Activated CD8-positive, alpha-beta memory T cell treated with anti-CD3 and anti-CD28 coated beads for 48 hours (primary cell): ENCODE data around the gene SCFD2.

Experiments
- DNase-seq, 3 experiments: peaks; one replicate each; pipeline ENCODE4 v3.0.0-alpha.2; 2020; ENCODE audit warnings: low read depth in 2 of 3, low spot score in 2 of 3

Gene SCFD2

DNA sequence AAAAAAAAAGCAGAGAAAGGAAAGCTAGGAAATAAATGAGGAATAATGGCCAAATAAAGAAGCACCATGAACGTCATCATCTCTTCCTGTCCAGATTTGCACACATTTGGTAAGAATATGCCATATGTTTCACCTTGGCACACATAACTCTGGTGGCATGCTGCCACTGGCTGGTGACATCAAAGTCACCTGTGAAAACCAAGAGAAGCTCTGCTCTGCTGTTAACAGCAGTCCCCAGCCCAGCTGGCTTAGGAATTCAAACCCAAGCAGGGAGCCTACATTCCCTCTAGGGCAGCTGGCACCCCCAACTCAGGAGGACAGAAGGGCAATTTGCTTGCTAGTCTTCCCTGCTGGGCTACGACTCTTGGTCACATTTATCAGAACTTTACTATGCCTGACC is 426.1 kb downstream of the SCFD2 start:
- no peak for DNase-seq

DNA sequence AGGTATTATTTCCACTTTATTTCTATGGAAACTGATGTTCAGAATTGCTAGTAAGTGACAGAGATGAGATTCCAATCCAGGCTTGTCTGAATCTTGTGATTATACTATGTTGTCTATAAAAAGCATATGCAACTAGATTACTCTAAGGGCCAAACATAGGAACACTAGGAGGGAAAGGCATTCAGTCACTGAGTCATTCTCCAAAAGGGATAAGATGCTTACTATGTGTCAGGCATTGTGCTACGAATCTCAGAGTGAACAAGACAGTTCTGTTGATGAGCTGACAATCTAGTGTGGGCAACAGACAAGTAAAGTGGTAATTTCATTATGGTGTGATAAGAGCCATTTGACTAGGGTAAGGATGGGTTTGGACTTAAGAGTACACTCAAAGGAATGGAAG is 426.5 kb downstream of the SCFD2 start:
- no peak for DNase-seq

DNA sequence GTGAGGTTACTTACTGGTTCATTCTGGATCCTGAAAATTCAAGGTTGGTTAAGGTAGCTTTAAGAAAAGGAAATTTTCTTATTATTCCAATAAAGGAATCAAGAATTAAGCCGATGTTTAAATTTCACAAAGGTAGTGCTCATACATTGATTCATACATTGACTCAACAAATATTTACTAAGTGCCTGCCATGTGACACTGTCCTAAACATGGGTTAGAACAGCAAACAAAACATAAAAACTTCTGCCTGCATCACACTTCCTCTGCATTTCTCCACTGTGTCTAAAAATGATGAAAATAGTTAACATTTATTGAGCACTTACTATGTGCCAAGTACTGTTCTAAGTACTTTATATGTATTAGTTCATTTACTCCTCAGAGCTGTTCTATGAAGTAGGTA is 428.0 kb downstream of the SCFD2 start:
- no peak for DNase-seq

DNA sequence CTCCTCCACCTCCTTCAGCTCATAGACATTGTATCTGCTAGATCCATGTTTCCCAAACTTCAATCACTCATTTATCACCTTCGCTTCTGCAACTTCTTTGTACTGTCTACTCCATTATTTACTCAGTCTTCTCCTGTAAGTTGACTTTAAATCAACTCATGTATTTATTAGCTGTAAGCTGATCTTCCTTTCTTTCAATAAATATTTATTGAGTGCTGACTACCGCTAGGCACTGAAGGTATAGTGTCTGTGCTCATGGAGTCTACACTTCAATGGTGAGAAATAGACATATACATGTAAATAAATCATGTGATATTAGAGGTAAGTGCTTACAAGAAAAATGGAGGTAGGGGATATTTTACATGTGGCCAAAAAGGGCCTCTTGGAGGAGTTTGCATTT is 429.1 kb downstream of the SCFD2 start:
- DNase-seq = no peak

DNA sequence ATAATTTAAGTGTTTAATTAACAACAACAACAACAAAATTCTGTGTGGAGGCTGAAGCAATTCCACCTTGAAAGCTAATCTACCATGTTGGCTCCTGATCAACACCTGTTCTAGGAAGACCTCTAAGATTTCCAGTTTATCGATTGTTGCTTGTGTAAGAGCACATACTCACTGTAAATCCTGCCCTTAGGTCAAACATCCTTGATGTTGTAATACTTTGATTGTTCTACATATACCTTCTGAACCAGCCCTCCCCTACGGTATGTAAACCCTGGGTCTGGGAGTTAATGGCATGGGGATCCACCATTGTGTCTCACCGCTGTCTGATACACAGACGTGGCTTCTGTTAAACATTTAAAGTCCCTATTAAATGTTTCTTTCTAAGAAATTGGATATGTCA is 430.5 kb downstream of the SCFD2 start:
- DNase-seq = no peak

DNA sequence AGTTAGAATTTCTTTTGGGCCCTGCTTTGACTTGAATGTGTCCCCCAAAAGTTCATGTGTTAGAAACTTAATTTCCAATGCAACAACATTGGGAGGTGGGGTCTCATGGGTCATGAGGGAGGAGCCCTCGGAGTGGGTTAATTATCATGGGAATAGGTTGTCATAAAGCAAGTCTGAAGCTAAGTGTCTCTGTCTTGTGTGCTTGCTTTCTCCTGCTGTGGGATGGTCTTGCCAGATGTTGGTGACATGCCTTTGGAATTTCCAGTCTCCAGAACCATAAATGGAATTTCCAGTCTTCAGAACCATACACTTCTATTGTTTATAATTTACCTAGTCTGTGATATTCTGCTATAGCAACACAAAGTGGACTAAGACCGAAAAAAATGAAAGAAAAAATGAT is 432.1 kb downstream of the SCFD2 start:
- DNase-seq = no peak

DNA sequence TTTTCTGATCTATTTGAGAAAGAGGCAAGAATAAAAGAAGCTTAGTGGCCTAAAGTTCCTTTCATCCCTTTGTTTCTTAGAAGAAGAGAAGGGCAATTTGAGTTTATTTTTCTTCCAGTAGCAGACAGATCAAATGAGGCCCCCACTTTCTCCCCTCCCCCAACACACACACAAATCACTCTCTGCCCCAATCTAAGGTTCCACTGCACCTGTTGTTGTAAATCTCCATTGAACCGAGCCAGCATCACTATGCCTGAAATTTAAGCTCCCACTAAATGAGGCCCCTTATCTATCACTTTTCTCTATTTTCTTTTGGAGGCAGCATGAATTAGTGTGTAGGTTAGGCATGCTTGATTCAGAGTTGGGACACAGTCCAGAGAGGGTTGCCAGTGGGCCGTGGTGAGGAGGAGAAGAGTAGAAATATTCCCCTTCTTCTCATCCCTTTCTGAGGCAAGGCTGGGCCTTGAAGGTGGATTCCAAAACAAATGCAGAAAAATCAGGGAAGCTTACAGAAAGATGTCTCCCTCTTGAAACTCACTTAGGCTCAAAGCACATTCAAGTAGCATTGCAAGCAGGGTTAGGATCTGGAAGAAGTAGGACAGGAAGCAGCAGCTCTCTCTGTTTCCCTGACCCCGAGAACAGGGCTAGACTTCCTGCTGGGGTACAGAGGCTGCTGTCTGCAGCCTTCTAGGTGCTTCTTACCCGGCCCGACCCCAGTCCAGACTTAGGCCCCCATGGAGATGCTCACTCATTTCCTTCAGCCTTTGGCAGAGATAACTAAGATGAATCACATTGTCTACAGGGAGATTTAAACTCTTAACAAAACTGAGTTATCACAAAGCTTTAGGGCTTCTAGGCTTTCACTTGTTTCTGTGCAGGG is 433.0 kb downstream of the SCFD2 start:
- no peak for DNase-seq

DNA sequence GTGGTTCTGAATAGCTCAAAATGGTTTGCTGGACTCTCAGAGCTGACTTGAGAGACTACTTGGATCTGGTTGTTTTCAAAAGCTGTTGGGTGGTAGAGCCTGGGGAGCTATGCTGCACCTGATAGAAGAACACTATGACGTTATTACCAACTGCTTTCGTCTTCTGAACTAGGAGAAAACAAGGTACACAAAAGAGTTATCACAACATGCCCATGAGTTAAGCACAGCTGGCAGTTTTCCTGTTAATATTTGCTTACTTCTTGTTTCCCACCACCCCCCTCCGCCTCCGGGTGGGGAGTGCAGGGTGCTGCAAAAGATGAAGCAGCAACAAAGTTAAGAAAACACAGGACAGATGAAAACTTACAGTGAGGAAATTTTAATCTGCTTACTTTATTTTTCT is 434.6 kb downstream of the SCFD2 start:
- DNase-seq = no peak

DNA sequence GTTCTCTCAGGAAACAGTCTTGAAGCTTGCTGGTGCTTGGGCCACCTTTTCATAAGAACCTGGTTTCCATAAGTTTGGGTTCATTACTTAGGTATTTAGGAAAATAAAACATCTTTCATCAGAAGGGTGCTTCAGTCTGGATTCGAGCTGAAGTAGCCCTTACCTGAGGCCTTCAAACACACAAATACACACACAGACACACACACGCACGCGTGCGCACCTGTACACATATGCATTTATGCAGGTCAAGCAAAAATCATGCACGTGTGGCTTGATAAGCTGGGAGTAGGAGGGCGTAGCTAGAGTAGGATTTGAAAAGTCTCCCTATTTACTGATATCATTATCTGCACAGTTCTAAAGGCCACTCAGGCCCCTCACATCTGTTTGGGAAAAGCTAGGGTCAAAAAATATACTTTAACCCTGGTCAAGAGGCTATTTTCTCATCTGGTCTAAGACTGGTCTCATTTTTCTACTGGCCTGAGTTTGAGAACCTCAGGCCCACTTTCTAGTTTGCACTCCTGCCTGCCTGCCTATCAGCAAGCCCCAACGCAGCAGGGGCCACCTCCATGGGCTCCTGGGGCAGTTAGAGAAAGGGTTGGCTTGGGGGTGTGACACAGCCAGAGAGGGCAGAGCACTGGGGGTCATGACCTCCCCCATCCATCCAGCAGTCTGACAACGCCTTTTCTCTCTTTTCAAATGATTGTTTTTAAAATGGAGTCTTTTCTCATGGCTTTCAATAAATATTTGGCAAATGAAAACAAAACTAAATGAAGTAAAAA is 439.5 kb downstream of the SCFD2 start:
- no peak for DNase-seq

DNA sequence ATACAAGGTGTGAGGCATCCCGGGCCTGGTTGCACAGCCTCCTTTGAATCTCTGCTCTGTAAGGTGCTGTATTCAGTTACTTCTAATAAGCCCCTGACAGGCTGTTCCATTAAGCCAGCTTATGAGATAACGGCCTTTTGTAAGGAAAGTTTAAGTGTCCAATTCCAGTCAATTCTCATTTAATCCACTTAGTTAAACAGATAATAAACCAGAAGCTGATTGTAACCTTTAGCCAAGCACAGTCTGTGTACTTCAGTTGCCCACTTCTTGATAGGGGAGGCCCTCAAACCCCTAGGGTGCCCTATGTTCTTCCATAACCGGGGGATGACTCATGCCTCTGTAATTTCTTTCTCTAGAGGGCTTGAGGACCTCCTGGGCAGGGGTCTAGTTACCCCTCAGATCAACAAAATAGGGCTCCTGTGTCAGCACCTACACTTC is 440.3 kb downstream of the SCFD2 start:
- no peak for DNase-seq

DNA sequence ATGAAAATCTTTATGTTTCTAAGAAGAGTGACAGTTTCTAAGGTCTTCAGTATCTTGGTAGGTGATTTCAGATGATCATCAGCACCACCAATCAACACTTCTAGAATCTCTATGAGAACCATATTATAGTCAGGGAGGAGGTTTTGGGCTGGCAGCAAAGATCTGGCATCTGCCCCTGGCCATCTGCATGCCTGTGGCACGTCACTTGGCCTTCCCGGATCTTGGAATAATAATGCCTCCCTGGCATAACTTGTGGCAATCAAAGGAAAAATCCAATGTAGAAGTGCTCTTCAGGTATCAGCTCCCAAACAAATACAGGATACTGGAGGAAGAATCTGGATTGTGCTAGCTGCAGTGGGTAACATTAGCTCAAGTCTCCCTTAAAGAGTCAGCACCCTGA is 446.4 kb downstream of the SCFD2 start:
- DNase-seq = no peak

DNA sequence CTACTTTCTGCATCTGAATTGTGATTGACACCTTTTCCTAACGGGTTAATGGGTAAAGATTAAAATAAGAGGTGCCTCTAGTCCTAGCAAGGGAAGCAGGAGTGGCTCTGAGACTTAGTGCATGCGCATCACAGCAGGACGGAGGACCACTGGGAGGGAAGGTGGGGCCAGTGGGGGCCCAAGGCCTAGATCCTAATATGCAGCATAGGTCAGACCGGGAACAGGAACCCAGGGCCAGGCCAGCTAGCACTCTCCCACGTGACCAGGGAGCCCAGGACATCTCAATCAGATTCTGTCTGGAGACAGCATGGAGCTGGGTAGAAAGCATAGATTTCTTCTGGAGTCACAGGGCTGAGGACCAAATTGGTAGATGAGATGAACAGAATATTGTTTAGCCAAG is 448.0 kb downstream of the SCFD2 start:
- DNase-seq = no peak

DNA sequence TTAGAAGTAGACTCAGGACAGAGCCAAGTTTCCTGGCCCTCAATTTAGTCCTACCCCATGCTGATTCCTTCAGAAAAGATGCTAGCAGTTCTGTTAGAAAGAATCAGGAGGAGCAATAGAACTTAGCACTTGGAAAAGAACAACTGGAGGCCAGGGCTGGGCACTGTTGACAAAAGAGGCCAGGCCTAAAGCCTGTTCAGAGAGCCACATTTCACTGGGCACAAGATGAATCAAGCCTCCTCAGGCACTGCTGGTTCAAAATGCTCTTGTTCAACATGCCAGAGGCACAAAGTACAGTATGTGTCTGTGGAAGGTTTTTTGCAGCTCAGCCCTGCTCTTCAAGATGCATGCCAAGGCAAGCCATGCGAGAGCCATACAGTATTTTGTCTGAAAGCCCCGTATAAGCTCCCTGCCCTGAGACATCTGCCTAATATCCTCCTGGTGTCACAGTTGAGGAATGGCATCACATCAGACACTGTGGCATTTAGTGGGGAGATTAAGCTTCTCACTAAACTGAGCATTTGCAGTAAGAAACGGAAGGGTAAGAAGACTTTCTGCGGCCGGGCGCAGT is 450.0 kb downstream of the SCFD2 start:
- DNase-seq = no peak

DNA sequence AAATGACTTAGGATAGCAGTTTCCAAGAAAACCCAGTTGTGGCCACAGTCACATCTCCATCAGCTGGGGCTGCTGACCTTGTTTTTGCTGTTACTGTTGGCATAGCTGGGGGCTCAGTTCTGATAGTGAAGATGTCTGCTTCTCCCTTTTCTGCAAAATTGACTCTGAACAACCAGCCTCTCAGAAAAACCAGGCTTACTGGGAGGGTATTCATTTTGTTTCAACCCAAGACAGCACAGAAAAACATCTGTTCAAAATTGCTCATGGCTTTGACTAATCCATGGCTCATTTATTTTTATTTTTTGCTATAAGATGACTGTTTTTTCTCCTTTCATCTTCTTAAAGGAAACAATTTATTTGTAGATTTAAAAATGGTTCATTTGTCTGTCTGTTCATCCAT is 450.7 kb downstream of the SCFD2 start:
- DNase-seq = no peak

DNA sequence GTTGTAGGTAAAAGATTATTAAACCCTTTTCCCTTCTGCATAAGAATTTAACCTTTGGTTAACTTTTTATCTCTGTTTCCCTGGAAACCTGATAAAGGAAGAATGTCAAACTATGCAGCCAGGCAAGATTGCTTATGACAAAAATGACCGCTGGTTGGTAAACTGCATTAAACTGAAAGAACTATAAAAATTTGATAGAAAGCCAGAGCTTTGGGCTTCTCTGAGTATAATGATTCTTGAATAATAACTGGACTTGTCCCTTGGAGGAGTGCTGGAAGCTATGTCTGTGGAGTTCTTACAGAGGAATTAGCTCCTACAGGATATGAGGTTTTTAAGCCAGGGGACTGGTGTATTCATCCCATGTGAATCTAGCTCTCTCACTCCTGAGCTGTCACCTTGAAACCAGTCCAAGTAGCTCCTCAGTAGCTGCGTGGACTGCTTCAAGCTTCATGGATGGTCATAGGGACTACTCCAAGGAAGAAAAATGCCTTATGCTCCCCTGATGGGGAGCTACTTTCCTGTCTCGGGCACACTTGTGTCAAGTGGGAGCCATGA is 451.7 kb downstream of the SCFD2 start:
- DNase-seq = no peak

DNA sequence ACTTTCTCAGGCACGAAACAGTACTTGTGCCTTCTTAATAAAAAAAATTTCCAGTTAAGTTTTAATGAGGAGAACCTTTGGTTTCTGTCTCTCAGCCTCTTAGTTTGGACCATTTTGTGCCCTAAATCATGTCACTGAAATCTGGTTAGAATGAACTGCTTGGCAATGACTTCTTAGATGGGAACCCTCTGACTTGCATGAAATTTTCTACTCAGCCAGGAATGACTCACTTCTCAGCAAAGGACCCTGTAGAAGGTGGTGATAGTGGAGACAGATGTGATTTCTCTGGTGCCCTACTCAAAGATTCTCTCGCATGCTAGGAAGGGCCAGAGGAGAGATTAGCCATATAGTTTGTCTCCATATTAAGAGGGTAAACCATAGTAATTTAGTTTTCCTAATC is 453.3 kb downstream of the SCFD2 start:
- no peak for DNase-seq

DNA sequence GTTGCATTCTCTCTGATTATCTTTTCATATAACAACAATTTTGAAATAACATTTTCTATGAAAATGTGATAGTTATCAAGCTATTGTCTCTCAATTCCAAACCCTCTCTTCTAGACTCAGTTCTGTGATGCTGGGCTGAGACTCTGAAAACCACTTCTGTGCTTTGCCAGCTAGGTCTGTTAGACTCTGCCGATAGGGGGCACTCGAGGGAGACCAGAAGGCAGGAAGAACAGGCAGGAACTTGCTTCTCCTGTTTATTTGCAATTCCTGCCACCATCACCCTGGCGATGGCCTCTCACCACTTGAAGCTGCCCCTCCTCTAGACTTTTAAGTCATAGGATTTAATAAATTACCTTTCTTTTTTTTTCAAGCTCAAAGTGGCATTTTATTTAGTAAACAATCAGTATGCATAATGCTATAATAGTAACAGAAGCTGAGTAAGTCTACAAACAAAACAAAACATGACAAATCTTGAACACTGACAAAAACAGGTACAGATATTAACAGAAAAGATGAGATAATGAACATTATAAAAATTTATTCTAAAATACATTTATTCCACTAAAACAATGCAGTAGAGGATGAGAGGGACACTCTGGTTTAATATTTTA is 454.1 kb downstream of the SCFD2 start:
- peak; percentile 5 to 57 (median 48) for DNase-seq

DNA sequence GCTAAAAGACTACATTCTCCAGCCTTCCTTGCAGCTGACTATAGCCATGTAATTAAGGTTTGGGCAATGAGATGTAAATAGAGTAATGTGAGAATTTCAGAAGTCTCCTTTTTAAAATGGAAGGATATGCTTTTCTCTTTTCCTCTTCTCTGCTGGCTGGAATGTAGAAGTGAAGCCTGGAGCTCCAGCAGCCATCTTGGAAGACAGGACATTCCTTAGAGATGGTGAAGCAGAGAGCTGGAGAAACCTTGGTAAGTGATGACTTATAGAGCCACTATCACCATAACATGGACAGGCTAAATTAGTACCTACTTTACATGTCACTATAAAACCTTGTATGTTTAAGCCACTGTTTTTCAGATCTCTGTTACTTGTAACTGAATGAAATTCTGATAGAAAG is 455.7 kb downstream of the SCFD2 start:
- DNase-seq = no peak

DNA sequence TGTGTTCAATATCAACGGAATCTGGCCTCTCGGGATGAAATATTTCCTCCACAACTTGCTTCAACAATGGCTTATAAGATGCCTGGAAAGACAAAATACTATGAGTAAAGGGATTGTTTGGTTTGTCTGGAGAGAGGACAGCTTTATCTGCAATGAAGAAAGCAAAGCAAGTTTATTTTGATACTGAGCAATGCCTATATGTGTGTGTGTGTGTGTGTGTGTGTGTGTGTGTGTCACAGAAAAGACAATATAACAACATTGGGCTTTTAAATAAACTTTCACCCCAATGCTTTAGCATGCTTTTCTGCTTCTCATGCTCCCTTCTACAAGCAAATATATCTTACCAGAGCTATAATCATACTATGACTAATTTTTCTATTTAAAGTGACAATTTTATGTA is 458.4 kb downstream of the SCFD2 start:
- DNase-seq = no peak

DNA sequence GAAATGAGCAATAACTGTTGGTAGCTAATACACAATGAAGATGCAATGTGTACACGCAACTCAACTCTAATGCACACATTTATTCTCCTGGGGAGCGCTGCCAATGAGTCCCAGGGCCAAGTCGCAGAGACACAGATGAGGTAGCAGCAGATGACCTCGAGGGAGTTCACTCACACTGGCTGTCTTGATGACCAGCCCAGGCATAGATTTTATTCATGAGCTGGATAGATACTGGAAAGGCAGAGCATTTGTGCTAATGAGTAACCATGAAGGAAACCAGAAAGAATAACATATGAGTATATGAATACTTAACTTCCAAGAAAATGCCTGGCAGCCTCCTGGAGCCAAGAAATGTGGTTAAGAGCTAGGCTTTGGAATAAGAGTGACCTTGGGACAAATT is 461.4 kb downstream of the SCFD2 start:
- no peak for DNase-seq

DNA sequence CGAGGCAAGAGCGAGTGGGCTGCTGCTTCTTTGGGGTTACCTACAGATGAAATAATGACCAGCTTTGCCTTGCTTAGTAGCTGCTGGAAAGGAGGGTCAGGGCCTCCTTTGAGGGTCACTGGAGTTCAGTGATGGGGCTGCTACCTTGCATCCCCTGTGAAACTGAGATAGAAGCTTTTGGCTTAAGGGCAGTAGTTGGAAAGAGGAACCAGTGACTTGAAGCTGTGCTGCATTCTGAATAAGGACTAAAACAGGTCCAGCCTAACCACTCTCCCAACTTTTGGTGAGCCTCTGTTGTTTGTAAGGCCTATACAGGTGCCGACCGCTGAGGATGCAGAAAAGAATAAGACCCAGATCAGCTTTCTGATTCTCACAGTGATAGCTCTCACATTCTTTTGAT is 462.6 kb downstream of the SCFD2 start:
- DNase-seq = no peak
